Measurements from ENCODE around the gene MROH2A.
"Not testable (repeated sequence)": the region's sequence is repeated elsewhere in the genome, so short reads cannot be mapped to it uniquely, and the experiment has no call there.

The MROH2A gene

DNA sequence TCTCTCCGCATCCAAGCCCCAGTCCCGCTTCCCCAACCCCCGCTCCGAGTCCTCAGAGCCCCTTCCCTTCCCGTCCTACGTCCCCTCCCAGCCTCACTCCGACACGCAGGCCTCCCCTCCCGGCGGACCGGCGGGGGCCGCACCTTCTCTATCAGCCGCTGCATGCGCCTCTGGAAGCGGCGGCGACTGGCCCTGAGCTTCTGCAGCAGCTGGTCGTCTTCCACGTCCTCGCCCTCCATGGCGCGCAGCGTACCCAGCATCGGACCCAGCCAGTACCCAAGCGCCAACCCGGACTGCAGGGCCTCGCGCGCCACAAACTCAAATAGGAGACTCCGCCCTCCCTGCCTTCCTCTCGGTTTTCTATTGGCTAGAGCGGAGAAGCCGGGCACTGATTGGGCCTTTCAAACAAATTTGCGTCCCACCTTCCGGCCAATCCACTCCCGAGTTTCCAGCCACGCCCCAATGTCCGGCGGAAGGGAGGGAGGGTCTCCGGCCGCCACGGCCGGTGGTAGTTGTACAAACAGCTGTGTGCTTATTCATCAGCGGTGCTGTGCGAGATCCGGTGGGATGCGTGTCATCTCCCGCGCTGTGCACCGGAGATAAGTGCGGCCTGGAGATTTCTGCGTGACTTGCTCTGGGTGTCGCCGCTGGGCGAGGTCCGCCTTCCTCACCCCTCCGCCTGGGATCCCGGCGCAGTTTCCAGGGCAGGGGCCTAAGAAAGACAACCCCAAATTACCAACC is 76.3 kb downstream of the MROH2A start, which contains the start of gene HJURP:
TSS of gene HJURP (minus strand) at position 295 of the 741 bp plus-strand sequence. CDS start at position 260, 35 bp downstream.
- peak; percentile 99 for DNase-seq (ENCODE audit: low spot score)

DNA sequence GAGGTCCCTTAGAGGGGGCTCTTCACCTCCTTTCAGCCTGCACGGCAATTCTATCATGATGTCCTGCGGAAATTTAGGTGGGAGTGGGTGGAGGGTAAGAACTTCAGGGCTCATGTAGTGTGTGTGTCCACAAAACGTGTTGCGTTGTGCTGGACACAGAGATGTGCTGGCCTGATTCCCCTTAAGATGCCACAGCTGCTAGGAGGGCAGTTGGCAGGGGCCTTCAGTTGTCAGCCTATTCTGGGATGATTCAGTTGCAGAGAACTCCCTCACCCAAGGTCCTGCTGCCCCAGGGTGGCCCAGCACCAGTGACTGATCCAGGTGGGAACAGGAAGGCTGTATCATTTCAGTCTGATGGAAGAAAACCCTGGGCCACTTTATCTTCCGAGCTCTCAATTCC is 77.2 kb downstream of the MROH2A start:
- no peak for DNase-seq (ENCODE audit: low spot score)

DNA sequence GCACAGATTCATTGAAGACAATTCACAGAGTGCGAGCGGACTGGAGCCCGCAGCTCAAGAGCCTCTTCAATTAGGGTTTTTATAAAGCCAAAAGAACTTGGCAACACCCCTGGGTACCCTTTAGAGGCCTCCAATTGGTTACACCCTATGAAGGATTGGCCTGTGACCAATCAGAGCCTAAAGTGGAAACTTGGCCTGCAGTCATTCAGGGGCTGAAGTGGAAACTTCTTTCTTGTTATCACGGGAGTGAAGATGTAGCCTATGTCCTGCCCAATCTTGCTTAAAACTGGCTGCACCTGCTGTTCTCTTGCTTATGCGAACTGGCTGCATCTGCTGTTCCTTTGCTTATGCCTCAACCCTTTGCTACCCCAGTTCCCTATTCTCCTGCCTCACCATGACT is 78.1 kb downstream of the MROH2A start:
- DNase-seq (ENCODE audit: low spot score), result no peak

DNA sequence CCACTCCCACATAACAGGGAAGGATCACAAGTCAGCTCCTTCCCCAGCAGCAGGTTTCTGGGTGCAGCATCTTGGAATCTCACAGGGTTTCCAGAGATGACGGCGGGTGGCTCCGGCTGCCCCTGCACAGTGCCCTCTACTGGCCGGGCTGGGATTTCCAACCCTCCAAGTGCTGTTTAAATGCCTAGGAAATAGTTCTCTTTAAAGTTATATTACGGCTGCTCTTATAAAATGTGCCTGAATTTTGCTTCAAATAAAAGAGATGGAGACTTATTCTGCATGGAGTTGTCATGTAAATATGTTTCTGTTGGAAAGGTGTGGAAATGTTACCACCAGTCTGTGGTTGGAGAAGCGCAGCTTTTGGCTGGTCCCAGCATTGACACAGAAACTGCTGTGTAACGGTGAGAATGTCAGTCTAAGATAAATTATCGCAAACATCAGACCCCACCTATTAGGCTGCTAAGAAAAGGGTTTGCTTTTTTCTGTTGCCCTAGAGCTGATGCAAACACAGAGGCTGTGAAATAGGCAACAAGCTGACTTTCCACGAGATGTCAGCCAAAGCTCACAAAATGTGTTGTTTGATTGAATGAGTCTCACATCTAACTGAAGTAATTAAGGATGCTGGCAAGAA is 79.5 kb downstream of the MROH2A start:
- peak; percentile 59 for DNase-seq (ENCODE audit: low spot score)

DNA sequence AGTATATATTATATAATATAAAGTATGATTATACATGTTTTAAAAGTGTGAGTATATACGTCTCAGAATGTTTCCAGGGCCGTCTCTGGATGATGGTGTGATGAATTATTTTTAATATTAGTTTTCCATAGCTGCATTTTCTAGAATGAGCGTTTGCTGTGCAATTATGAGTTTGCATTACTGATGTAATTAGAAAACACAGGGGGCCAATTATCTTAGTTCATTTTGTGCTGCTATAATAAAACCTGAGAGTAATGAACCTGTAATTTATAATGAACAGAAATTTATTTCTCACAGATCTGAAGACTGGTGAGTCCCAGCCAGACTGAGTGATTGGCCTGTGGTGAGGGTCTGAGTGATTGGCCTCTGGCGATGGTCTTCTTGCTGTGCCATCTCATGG is 80.2 kb downstream of the MROH2A start:
- DNase-seq (ENCODE audit: low spot score), result no peak

GRCh38 chr2:233862261-233862768 is 84.2 kb downstream of the MROH2A start:
- no peak for DNase-seq (ENCODE audit: low spot score)

GRCh38 chr2:233865838-233866237 is 87.7 kb downstream of the MROH2A start:
- DNase-seq (ENCODE audit: low spot score), result peak; percentile 42

GRCh38 chr2:233866479-233866878 is 88.3 kb downstream of the MROH2A start:
- DNase-seq (ENCODE audit: low spot score), result no peak

DNA sequence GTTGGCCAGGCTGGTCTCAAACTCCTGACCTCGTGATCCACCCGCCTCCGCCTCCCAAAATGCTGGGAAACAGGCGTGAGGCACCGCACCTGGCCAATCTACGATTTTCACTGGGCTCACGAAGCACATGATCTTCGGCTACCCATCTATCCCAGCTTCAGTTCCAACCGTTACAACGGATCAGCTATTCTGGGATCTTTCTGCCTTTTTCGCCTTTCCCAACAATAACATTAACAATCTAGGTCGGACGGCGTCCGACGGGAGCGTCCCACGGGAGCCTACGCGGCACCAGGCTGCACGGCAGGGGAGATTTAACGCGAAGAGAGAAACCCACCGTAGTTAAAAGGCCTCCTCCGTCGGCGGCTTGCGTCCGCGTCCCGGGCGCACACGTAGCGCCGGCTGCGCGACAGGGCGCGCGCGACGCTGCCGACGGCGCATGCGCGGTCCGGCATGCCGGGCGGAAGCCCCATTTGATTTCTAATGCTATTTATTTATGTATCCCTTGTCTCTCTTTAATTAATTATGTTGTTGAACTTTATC is 89.9 kb downstream of the MROH2A start, which contains the start of gene MSL3B:
TSS of gene MSL3B (minus strand) at position 394 of the 540 bp plus-strand sequence.
- no peak for DNase-seq (ENCODE audit: low spot score)

DNA sequence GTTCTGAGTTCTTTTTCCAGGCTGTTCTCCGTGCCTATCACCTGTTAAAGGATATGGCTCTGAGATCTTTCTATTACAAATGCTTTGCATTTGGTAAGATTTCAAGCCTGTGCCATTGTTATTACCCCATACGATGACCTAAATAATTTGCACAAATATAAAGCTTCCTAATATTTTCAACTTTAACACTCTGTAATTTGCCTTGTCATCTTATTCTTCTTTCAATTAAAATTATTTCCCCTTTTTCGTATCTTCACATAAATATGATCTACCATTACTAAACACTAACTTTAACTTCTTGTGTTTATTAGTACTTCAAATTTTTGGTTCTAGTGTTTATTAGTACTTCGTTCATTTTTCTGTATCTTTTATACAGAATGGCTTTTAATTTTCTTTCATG is 93.3 kb downstream of the MROH2A start:
- no peak for DNase-seq (ENCODE audit: low spot score)

DNA sequence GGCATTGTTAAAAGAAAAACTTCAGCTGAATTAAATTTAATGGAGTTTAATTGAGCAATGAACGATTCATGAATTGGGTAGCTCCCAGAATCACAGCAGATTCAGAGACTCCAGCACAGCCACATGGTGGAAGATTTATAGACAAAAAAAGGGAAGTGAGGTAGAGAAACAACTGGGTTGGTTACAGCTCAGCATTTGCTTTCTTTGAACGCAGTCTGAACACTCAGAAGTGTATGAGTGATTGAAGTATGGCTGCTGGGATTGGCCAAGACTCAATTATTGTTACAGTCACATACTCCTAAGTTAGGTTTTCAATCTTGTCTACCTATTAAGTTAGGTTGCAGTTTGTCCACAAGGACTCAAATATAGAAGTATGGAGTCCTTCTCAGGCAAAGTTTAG is 94.0 kb downstream of the MROH2A start:
- not testable (repeated sequence) for DNase-seq (ENCODE audit: low spot score)

DNA sequence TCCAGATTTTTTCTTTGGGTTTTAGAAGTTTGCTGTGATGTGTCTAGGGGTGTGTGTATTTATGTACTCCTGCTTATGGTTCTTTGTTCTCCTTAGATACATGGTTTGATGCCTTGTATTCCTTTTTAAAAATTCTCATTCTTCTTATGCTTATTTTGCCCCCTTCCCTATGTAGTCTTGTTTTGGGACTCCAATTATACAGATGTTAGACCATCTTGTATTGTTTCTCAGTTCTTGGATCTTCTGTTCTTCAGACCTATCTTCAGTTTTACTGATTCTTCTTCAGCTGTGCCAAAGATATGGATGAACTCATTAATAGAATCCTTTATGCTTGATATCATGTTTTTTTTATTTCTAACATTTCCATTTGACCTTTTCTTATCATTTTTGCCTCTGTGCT is 104.2 kb downstream of the MROH2A start:
- no peak for DNase-seq (ENCODE audit: low spot score)

Measured in HuH-7 (cell line).